ENCODE measurements around the gene TYK2. TPM values are rescaled to one million over a fixed set of nuclear protein-coding genes. Genes with fewer than 3 reads are reported as not detected.

Gene TYK2
- total and polyA plus RNA-seq, 9 of the 15 experiments (the other 6 are each of a cell fraction or from before 2014, with no cell fraction given), result 15.0 to 182 (median 85.9) TPM

- TF ChIP-seq CUX1 (CRISPR knock-in tag; IDR thresholded peaks at IDR 0.05) (no peak), ZNF696 (CRISPR knock-in tag; conservative IDR thresholded peaks at IDR 0.05) (no peak), CGGBP1 (CRISPR knock-in tag; IDR thresholded peaks at IDR 0.05) (no peak), BCOR (IDR thresholded peaks at IDR 0.05) (peak; percentile 57), MEF2A (IDR thresholded peaks at IDR 0.05; ENCODE audit: control insufficient read depth, low read depth, low read length) (no peak), ZNF639 (CRISPR knock-in tag; conservative IDR thresholded peaks at IDR 0.05 in 1 of 2, IDR thresholded peaks at IDR 0.05 in 1 of 2) (peak in 1 of 2 experiments; percentile 94; a peak in 2 of 4 replicates), UBTF (IDR thresholded peaks at IDR 0.05; ENCODE audit: borderline replicate concordance in 1 of 2, low read depth in 2 of 2, low read length in 2 of 2) (peak; percentile 53 to 70; a peak in 1 of 4 replicates), ZBTB11 (CRISPR knock-in tag; IDR thresholded peaks at IDR 0.05) (peak in 1 of 3 experiments; percentile 85; a peak in 2 of 6 replicates), GABPA (tag; conservative IDR thresholded peaks at IDR 0.05; ENCODE audit: low read depth) (peak; percentile 76), TCF3 (CRISPR knock-in tag; IDR thresholded peaks at IDR 0.05) (no peak), PPARD (CRISPR knock-in tag; IDR thresholded peaks at IDR 0.05) (no peak)
Observed at GRCh38 chr19:10332965-10333757, 47.2 kb downstream of the TYK2 start, which contains the start of gene RAVER1 (continued).

Data from K562 (cell line).